ENCODE measurements around the gene SEMA4D.

DNA sequence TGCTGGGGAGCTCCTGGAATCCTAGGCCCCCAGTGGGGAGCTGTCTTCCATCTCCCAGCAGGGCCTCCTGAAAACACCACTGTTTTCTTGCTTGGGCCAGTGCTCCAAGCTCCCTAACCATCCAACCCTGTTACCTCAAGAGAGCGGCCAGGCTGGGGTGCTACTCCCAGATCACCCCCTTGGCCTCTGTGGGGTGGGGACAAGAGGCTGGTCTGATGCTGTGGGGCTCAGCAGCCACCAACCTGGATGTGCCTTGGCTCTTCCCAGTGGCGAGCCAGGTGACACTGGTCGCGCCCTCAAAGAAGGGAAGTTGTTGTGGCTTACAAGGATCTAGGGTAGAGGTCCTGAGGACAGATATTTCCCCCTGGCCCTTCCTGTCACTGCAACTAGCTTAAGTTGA, 130.6 kb downstream of the SEMA4D start:
- TF ChIP-seq POLR2A (IDR thresholded peaks at IDR 0.05; ENCODE audit: low read depth, low read length) (no peak), POLR2AphosphoS5 (IDR thresholded peaks at IDR 0.05; ENCODE audit: low read depth, low read length) (no peak), TAF1 (IDR thresholded peaks at IDR 0.05; ENCODE audit: borderline replicate concordance, low read depth, low read length) (no peak)

All from GM12892 (cell line).